IPS-NIHi11 (cell line): ENCODE data around the gene PRDX4.
"Not testable (repeated sequence)": the region's sequence is repeated elsewhere in the genome, so short reads cannot be mapped to it uniquely, and the experiment has no call there.

ENCODE experiments used
- DNase-seq: peaks from one replicate; pipeline ENCODE4 v3.0.0; 2012; ENCODE audit warnings: mixed read lengths, low spot score

PRDX4 gene

DNA sequence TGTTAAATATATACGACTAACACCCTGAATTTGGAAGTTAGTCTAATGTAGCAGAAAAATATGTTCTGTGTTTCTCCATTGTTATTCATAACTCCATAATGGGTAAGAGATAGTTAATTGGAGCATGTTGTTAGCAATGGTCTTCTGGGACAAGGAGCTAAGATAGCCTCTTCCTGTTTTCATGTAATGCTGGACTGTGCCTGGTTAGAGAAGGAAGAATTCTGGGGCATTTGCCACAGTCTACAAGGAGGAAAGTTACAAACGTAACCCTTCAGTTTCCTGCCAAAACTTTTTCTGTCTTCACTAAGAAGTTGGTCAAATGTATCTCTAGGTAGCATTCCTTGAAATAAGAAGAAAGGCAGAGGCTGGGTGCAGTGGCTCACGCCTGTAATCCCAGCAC is 5.8 kb downstream of the PRDX4 start:
- DNase-seq = no peak

DNA sequence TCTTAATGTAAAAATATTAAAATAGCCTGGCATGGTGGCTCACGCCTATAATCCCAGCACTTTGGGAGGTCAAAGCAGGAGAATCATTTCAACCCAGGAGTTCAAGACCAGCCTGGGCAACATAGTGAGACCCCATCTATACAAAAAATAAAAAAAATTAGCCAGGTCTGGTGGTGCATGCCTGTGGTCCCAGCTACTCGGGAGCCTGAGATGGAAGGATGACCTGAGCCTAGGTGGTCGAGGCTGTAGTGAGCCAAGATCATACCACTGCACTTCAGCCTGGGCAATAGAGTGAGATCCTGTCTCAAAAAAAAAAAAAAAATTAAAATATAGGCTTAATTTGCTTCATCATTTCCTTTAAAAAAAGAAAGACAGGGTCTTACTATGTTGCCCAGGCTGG is 9.2 kb downstream of the PRDX4 start:
- not testable (repeated sequence) for DNase-seq

DNA sequence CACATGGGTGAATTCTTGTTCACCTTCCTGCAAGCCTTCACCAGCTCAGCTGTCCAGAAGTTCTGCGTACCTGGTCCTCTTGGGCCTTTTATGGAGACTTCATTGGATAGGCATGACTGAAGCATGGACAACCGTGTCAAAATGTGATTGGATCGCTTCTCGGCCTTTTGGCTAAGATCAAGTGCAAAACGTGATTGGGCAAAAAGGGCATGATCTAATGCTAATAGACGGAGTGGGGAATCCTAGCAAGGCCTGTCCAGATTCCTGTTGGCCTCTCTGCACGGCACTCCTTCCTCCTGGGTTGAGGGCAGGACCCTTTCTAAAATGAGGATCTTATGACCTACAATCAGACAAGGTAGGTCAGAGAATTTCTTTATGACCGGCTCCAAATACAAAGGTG is 24.9 kb downstream of the PRDX4 start:
- DNase-seq = no peak

DNA sequence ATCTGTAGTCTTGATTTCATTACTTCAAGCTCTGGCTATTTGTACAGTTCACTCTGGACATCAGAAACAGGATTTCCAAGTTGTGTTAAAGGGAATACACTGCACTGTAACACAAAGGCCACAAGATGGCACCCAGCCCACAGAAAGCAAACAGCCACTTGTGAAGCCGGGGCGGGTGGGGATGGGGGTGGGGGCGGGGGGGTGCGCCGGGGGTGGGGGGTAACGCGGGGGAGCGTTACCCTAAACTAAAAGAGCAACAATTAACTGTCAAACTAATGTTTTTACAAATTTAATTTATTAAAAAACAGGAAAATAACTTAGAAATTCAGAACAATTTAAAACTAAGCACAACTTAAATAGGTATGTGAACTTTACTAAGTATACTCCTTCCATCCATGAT is 27.3 kb downstream of the PRDX4 start:
- peak; percentile 43 for DNase-seq

DNA sequence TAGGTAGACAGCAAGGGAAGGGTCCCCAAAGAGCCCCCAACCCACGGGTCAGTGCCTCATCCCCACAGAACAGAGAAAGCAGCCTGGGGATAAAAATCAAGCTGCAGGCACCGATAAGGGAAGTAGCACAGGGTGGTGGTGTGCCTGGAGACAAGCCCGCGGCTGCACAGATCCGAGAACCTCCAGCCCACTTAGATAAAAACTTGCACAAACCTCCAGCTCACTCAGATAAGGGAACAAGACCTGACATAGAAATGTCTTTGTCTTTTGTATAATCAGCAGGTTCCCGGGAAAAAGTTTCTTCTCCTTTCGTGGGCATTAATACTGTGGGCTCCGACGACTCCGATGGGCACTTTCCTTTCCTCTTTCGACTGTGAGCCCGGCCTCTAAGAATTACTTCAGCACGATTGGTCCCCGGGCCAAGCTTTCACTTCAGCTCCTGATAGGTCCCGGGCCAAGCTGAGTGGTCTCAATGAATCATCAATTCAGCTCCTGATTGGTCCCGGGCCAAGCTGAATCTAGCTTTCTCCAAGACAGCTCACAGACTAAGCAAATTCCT is 32.4 kb downstream of the PRDX4 start:
- DNase-seq = peak; percentile 32

DNA sequence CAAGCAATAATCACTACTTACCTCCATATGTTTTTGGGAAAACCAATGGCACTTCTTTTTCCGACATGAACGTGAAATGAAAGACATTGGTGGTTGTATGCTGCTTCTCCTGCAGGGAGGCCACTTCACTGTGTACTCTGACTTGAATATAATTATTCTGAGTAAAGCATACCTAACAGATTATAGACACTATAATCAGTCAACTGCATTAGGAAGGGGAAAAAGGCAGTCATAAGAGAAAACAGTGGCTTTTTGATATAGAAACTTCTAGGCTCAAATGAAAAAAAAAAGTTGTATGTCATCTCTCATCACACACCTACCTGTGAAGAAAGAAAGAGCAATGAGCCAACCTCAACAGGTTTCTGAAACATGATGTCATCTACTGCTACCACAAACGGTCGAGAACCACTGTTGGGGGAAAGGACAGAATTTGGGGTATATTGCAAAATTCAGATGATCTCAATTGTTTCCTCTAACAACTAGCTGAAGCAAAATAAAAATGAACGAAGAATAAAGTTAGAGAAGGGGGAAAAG is 37.4 kb downstream of the PRDX4 start:
- no peak for DNase-seq

DNA sequence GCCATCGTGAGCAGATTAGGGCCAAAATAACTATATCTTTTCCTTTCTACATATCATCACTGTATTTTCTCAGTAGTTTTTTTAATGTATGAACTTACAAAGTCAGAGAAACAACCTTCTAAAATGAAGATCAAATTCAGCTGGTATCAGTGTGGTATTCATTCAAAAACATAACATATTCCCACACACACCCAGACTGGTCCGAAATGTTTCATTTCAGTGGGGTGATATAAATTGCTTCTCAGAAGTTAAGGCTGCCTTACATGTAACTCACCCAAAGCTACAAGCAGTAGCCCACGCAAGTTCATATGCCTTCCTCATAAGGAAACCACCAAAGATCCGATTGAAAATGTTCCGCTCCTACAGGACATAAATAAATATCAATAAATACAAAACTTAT is 37.9 kb downstream of the PRDX4 start:
- DNase-seq = no peak

DNA sequence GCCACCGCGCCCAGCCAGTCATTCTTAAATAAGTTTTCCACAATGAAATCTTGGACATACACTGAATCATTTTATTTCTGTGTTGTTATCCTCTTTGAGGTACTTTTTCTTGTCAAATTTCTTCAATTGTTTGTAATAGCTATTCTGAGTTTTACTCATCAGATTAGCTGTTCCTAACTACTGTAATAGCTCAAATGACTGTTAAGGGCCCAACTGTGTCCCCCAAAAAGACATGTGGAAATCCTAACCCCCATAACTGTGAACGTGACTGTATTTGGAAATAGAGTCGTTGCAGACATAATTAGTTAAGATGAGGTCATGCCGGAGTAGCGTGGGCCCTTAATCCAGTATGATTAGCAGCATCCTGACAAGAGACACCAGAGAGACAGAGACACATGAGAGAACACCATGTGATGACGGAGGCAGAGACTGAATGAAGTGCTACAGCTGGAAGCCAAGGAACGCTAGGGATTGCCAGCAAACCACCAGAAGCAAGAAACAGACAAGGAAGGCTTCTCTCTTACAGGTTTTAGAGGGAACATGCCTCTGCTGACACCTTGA is 52.9 kb downstream of the PRDX4 start:
- no peak for DNase-seq

DNA sequence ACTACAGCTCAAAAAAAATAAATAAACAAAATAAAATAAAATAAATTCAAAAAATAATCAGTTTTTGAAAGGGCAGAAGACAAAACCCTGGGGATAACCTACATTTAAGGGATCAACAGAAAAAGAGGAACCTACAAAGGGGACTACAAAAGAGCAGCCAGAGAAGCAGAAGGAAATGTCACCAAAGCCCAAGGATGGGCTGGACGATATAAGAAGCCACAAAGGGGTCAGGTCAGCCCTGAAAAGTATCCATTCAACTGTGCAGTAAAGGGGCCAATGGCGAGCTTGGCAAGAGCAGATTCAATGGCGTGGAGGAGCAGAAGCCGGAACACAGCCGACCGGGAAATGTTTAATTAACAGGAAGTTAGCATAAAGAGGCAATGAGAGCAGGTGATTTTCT is 58.9 kb downstream of the PRDX4 start:
- DNase-seq = no peak

DNA sequence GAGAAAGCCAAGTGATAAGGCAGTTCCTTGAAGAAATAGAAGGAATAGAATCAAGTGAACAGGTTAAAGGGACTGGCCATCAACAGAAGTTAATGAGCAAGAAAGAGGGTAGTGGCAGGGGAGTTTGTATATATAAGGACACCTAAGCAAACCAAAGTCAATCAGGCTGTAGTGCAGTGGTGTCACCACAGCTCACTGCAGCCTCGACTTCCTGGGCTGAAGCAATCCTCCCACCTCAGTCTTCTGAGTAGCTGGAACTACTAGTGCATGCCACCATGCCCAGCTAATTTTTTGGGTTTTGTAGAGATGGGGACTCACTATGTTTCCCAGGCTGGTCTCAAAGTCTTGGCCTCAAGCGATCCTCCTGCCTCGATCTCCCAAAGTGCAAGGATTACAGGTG is 59.9 kb downstream of the PRDX4 start:
- DNase-seq = no peak

DNA sequence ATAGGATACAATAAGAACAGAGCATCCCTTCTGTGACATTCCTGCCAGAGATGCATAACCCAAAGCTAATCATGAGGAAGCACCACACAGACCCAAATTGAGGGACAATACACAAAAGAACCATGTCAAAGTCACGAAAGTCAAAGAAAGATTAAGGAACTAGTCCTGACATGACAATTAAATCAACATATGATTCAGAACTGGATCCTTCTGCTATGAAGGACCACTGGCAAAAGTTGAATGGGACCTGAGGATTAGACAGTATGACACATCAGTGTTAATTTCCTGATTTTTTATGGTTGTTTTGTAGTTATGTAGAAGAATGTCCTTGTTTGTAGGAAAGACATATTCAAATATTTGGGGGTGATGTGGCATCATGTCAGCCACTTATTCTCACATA is 61.9 kb downstream of the PRDX4 start:
- no peak for DNase-seq

DNA sequence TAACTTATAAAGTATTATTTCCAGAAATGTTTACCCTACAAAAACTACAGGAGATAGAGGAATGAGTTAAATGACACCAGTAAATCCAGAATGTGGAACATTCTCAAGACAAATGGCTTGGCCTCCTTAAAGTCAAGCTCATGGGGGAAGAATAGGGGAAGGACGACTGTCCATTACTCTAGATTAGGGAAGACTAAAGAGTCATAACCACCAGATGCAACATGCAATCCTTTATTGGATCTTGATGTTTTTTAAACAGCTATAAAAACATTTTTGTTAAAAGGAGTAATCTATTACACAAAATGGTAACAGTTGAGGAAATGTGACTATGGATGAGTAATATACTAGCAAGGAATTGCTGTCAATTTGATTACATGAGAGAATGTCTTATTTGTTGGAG is 64.7 kb downstream of the PRDX4 start:
- DNase-seq = no peak

DNA sequence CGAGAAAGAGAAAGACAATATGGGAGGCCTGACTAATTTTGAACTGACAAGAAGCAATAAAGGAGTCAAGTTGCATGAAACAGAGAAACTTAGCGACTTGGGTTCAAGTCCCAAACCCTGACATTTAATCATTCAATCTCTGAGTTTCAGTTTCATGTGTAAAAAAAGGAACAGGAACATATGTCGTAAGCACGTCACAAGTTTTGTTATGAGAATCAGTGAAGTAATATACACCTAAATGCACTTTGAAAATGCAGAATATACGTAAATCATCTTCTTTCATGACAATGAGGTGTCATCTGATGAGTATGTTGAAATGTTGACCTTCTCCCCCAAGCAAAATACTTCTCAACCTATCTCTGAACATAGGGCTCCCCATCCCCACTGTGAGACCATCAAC is 65.4 kb downstream of the PRDX4 start:
- no peak for DNase-seq
